Esophagus muscularis mucosa (tissue), 4 donors: ENCODE data around the gene CALML3.

Experiments
- EP300 ChIP-seq: sonication (generic); formaldehyde crosslinking; IDR thresholded peaks from one replicate; pipeline ENCODE4 v1.6.1; 2017; ENCODE audit warnings: antibody characterized with exemption
- POLR2A ChIP-seq: fragments of 450-650 bp; IDR thresholded peaks from one replicate; pipeline ENCODE4 v1.6.1; 2017; ENCODE audit warnings: antibody characterized with exemption, moderate library complexity, mild to moderate bottlenecking, low read depth
- POLR2AphosphoS5 ChIP-seq, 2 donors: sonication (generic); formaldehyde crosslinking; IDR thresholded peaks; one replicate each; pipeline ENCODE4 v1.6.1; 2017; ENCODE audit warnings: antibody characterized with exemption in 2 of 2
- TF ChIP-seq, protein P1 (sequence below), 3 experiments: fragments of 200-600 bp in 2 of 3; fragments of 450-650 bp in 1 of 3; sonication (generic) in 2 of 3; IDR thresholded peaks; one replicate each; pipeline ENCODE4 v1.5.1; 2017 to 2019; ENCODE audit warnings: antibody characterized with exemption in 3 of 3, mild to moderate bottlenecking in 2 of 3, moderate library complexity in 1 of 3

DNA sequence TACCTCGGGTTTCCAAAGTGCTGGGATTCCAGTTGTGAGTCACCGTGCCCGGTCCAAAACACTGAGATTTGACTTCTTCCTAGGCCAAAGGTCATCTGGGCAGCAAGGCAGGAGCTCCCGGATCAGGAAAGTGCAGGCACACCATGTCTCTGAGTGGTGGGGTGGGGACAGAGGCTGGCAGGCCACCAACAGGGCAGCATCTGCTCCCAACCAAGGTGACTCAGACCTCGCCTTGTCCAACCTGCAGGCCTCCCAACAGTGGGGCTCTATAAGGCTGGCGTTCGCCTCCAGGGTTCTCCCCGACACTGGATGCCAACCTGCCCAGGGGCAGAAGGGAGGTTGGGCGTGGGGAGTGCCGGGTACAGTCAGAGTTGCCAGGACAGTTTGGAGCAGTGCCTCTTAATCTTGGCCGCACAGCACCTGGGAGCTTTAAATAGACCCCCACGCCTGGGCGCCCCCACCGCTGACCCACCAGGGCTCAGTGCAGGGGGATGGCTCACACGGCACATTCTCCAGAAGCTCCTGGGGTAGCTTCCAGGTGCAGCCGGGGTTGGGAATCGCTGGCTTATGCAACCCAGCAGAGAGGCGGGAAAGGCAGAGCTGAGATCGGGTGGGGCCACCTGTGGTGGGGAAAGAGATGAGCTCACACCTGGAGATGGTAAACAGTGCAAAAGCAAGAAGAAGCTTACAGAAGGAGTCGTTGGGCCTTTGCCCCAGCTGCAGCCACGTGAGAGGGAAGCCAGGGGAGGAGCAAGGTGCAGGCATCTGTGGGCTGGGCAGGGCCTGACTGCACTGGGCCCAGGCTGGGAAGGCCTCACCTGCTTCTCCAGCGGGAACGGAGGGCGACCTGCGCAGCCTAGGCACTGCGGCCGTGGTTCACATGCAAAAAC is 36.2 kb upstream of the CALML3 start:
- TF ChIP-seq, protein P1, sequence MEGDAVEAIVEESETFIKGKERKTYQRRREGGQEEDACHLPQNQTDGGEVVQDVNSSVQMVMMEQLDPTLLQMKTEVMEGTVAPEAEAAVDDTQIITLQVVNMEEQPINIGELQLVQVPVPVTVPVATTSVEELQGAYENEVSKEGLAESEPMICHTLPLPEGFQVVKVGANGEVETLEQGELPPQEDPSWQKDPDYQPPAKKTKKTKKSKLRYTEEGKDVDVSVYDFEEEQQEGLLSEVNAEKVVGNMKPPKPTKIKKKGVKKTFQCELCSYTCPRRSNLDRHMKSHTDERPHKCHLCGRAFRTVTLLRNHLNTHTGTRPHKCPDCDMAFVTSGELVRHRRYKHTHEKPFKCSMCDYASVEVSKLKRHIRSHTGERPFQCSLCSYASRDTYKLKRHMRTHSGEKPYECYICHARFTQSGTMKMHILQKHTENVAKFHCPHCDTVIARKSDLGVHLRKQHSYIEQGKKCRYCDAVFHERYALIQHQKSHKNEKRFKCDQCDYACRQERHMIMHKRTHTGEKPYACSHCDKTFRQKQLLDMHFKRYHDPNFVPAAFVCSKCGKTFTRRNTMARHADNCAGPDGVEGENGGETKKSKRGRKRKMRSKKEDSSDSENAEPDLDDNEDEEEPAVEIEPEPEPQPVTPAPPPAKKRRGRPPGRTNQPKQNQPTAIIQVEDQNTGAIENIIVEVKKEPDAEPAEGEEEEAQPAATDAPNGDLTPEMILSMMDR (IDR thresholded peaks at IDR 0.05): no peak
- TF ChIP-seq POLR2A: no peak
- no peak for TF ChIP-seq EP300
- TF ChIP-seq POLR2AphosphoS5 (IDR thresholded peaks at IDR 0.05): no peak
